ENCODE measurements around the gene ZBTB40. TPM values are rescaled to one million over a fixed set of nuclear protein-coding genes. Genes with fewer than 3 reads are reported as not detected.

Gene ZBTB40
- total and polyA plus RNA-seq, 7 donors = 3.8 to 14.1 (median 10.0) TPM

DNA sequence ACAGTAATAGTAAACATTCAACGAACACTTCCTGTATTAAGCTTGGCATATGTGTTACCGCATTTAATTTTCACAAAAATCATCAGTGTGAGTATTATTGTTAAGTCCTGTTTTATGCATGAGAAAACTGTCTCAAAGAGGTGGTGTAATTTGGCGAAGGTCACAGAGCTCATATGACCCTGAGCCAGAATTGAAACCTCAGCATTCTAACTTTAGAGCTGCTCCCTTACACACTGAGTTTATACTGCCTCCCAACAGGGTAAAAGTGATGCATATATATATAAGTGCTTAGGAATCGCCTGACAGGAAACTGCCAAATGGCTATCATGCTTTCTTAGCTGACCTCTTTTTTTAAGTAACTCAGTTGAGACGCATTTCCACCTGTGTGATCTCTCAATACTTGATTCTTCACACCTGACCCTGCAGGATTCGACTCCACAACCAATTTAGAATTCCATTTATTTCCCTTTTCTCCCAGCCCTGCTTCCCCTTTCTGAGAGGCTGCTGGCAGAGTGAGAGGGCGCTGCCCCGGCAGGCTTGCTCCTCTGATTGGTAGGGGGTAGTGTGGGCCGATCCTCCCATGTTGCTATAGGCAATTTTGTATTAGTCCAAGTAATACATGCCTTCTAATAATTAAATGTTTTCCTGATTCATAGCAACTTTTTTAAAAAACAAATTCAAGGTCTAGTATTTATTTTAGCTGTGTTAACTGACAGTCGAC, 40.5 kb downstream of the ZBTB40 start:
- ATAC-seq = peak in 3 of 4 donors; percentile 53 to 79 (median 78)
- intact Hi-C loops (cut with DNase I) = no loop called here
- peak overlapping the region; percentile 23 for H3K27ac ChIP-seq
- peaks cover 0 to 9% of the 10 kb centered on the region in 2 donors for H3K36me3 ChIP-seq (ENCODE audit: insufficient read depth in 1 of 2, low read depth in 1 of 2)
- H3K4me1 ChIP-seq = peaks cover 24% of the 10 kb centered on the region
- no peaks in the 10 kb centered on the region for H3K27me3 ChIP-seq (ENCODE audit: insufficient read depth in 3 of 3, low read length in 2 of 3)
- H3K9me3 ChIP-seq = no peaks in the 10 kb centered on the region
- WGBS, 3 donors = 71 to 74% (median 72%) methylated on average over 10 of the region's 10 CpGs
- TF ChIP-seq CTCF (IDR thresholded peaks at IDR 0.05) = no peak
- no peak for DNase-seq
- no peak overlapping the region for H3K4me3 ChIP-seq

GRCh38 chr1:22494144-22494543, 42.5 kb downstream of the ZBTB40 start:
- peaks cover 30% of the 10 kb centered on the region for H3K4me1 ChIP-seq
- H3K4me3 ChIP-seq = no peak overlapping the region
- TF ChIP-seq CTCF (IDR thresholded peaks at IDR 0.05) = no peak
- 85 to 93% (median 91%) methylated on average over 2 of the region's 2 CpGs for WGBS, 3 donors
- no peaks in the 10 kb centered on the region for H3K9me3 ChIP-seq
- no peaks in the 10 kb centered on the region for H3K27me3 ChIP-seq (ENCODE audit: insufficient read depth in 3 of 3, low read length in 2 of 3)
- H3K27ac ChIP-seq = no peak overlapping the region
- peaks cover 0 to 9% of the 10 kb centered on the region in 2 donors for H3K36me3 ChIP-seq (ENCODE audit: insufficient read depth in 1 of 2, low read depth in 1 of 2)
- ATAC-seq (no peak), DNase-seq (no peak)
- intact Hi-C loops (cut with DNase I) = no loop called here

- no peak overlapping the region for H3K4me3 ChIP-seq
- DNase-seq (no peak), ATAC-seq (peak in 3 of 4 donors; percentile 54 to 68 (median 55))
- no peaks in the 10 kb centered on the region for H3K9me3 ChIP-seq
- H3K27me3 ChIP-seq (ENCODE audit: insufficient read depth in 3 of 3, low read length in 2 of 3) = no peaks in the 10 kb centered on the region
- H3K36me3 ChIP-seq (ENCODE audit: insufficient read depth in 1 of 2, low read depth in 1 of 2) = peaks cover 0 to 9% of the 10 kb centered on the region in 2 donors
- no peak for TF ChIP-seq CTCF (IDR thresholded peaks at IDR 0.05)
- H3K27ac ChIP-seq = no peak overlapping the region
- intact Hi-C loops (cut with DNase I) = no loop called here
- peaks cover 38% of the 10 kb centered on the region for H3K4me1 ChIP-seq
- WGBS, 3 donors = 41 to 62% (median 45%) methylated on average over 6 of the region's 6 CpGs
These were observed 43.4 kb downstream of the ZBTB40 start for GRCh38 chr1:22494943-22495579.

GRCh38 chr1:22496536-22497160, 45.0 kb downstream of the ZBTB40 start:
- no peaks in the 10 kb centered on the region for H3K27me3 ChIP-seq (ENCODE audit: insufficient read depth in 3 of 3, low read length in 2 of 3)

More at GRCh38 chr1:22496536-22497160, 45.0 kb downstream of the ZBTB40 start:
- no peaks in the 10 kb centered on the region for H3K9me3 ChIP-seq
- DNase-seq (no peak), ATAC-seq (no peak)
- WGBS, 3 donors = 92 to 95% (median 94%) methylated on average over 7 of the region's 7 CpGs
- H3K27ac ChIP-seq = no peak overlapping the region
- peaks cover 47% of the 10 kb centered on the region for H3K4me1 ChIP-seq
- H3K36me3 ChIP-seq (ENCODE audit: insufficient read depth in 1 of 2, low read depth in 1 of 2) = peaks cover 0 to 9% of the 10 kb centered on the region in 2 donors
- H3K4me3 ChIP-seq = no peak overlapping the region
- intact Hi-C loops (cut with DNase I) = no loop called here
- TF ChIP-seq CTCF (IDR thresholded peaks at IDR 0.05) = no peak

Measured in psoas muscle (tissue), 8 donors.